HUDEP-2 (cell line): ENCODE results near the gene RSPH1.

ENCODE experiments used
- DNase-seq, 76 experiments: peaks; one replicate each; lab custom pipeline; 2025; ENCODE audit not compliant: unreplicated experiment in 76 of 76; lab: John Stamatoyannopoulos, UW

RSPH1 gene

GRCh38 chr21:42433946-42434551 lies 62.0 kb downstream of the RSPH1 start:
- DNase-seq: peak in 73 of 76 experiments; percentile 7 to 96 (median 81)

- no peak for DNase-seq
Observed at GRCh38 chr21:42432695-42433094, 63.3 kb downstream of the RSPH1 start.

- DNase-seq: no peak
Observed at GRCh38 chr21:42431196-42431595, 64.8 kb downstream of the RSPH1 start.

GRCh38 chr21:42430521-42430920 lies 65.5 kb downstream of the RSPH1 start:
- no peak for DNase-seq

GRCh38 chr21:42429856-42430255 lies 66.2 kb downstream of the RSPH1 start:
- no peak for DNase-seq

- DNase-seq: no peak
Observed at GRCh38 chr21:42429021-42429420, 67.0 kb downstream of the RSPH1 start.

- no peak for DNase-seq
Observed at GRCh38 chr21:42427809-42428419, 68.1 kb downstream of the RSPH1 start.

- DNase-seq: no peak
Observed at GRCh38 chr21:42426876-42427480, 69.0 kb downstream of the RSPH1 start.

- no peak for DNase-seq
Observed at GRCh38 chr21:42426424-42426823, 69.6 kb downstream of the RSPH1 start.

GRCh38 chr21:42425591-42425990 lies 70.4 kb downstream of the RSPH1 start:
- DNase-seq: no peak

GRCh38 chr21:42424914-42425541 lies 71.0 kb downstream of the RSPH1 start:
- no peak for DNase-seq

- no peak for DNase-seq
Observed at GRCh38 chr21:42423685-42424084, 72.3 kb downstream of the RSPH1 start.

GRCh38 chr21:42423197-42423675 lies 72.8 kb downstream of the RSPH1 start:
- DNase-seq: no peak
